ENCODE data around the gene PGAP1. TPM values are rescaled to one million over a fixed set of nuclear protein-coding genes. Genes with fewer than 3 reads are reported as not detected.

The PGAP1 gene
- total RNA-seq, 2 donors from 2014 or later = 39.2 to 43.6 TPM

DNA sequence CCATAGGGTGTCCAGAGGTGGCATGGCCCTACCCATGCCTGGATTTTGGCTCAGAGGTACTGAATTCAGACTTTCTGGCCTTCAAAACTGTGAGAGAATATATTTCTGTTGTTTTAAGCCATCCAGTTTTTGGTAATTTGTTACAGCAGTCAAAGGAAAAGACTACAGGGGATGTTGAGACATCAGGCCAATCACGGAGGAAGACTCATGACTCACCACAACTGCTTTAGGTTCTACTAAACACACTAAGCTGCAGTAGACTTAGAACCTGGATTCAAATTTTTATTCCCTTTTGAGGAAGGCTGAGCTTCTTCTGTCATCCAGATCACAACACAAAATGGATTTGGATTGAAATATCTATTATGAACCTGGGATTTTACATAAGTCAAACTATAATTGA is 105.3 kb downstream of the PGAP1 start:
- H3K4me1 ChIP-seq (ENCODE audit: control insufficient read depth, insufficient read depth, low read length) = no peaks in the 10 kb centered on the region
- Mint-ChIP-seq H3K36me3 (ENCODE audit: low read depth) (peaks cover 3% of the 10 kb centered on the region), H3K27ac (no peak overlapping the region), H3K9me3 (peaks cover 40% of the 10 kb centered on the region), H3K4me3 (no peak overlapping the region), H3K27me3 (ENCODE audit: insufficient read depth) (no peaks in the 10 kb centered on the region), H3K4me1 (no peaks in the 10 kb centered on the region)
- no peak overlapping the region for H3K4me3 ChIP-seq (ENCODE audit: low read length)
- DNase-seq = no peak
- TF ChIP-seq, protein P1, sequence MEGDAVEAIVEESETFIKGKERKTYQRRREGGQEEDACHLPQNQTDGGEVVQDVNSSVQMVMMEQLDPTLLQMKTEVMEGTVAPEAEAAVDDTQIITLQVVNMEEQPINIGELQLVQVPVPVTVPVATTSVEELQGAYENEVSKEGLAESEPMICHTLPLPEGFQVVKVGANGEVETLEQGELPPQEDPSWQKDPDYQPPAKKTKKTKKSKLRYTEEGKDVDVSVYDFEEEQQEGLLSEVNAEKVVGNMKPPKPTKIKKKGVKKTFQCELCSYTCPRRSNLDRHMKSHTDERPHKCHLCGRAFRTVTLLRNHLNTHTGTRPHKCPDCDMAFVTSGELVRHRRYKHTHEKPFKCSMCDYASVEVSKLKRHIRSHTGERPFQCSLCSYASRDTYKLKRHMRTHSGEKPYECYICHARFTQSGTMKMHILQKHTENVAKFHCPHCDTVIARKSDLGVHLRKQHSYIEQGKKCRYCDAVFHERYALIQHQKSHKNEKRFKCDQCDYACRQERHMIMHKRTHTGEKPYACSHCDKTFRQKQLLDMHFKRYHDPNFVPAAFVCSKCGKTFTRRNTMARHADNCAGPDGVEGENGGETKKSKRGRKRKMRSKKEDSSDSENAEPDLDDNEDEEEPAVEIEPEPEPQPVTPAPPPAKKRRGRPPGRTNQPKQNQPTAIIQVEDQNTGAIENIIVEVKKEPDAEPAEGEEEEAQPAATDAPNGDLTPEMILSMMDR (conservative IDR thresholded peaks at IDR 0.05) = no peak
- H3K36me3 ChIP-seq (ENCODE audit: control insufficient read depth, insufficient read depth, low read length) = no peaks in the 10 kb centered on the region
- 80 to 85% methylated on average over 1 of the region's 1 CpG for WGBS, 2 experiments (ENCODE audit: insufficient coverage in 1 of 2, insufficient read length in 1 of 2)
- H3K9ac ChIP-seq (ENCODE audit: extremely low read depth, low read length, poor library complexity, severe bottlenecking) = no peak overlapping the region
- H3K9me3 ChIP-seq (ENCODE audit: control insufficient read depth, low read length) = peaks cover 10% of the 10 kb centered on the region
- no peak overlapping the region for H3K27ac ChIP-seq (ENCODE audit: low read depth, low read length)
- no peaks in the 10 kb centered on the region for H3K27me3 ChIP-seq (ENCODE audit: control insufficient read depth, insufficient read depth, low read length, poor library complexity, severe bottlenecking)

DNA sequence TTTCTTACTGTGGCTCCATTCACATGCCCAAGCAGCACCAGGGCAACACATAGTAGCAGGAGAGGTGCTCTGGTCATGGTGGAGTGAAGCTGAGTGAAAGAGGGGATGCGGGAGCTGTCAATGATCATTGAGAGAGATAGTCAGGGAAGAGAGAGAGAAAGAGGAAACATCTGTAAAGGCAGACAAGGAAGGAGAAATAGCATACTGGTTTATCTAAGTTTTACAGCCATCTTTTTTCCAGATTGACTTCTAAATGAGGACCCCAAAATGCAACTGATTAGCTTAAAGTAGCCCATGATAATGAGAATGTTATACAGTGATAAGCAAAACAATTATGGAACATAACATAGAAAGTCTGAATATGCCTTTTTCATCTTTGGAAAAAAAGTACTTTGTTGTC is 117.2 kb downstream of the PGAP1 start, which contains the start of gene C2orf66:
Gene C2orf66, minus strand, starts transcription at position 96 of the 400 bp plus-strand sequence. Its CDS starts 19 bp downstream, at position 77.
- Mint-ChIP-seq H3K27ac (no peak within 1 kb of the TSS), H3K4me3 (no peak within 1 kb of the TSS), H3K36me3 (ENCODE audit: low read depth) (no peaks in the 10 kb centered on the region), H3K9me3 (peaks cover 7% of the 10 kb centered on the region), H3K27me3 (ENCODE audit: insufficient read depth) (peaks cover 18% of the 10 kb centered on the region), H3K4me1 (no peaks in the 10 kb centered on the region)
- 100% methylated on average over 1 of the region's 1 CpG for WGBS, 2 experiments (ENCODE audit: insufficient coverage in 1 of 2, insufficient read length in 1 of 2)
- no peak within 1 kb of the TSS for H3K4me3 ChIP-seq (ENCODE audit: low read length)
- DNase-seq = no peak
- H3K4me1 ChIP-seq (ENCODE audit: control insufficient read depth, insufficient read depth, low read length) = no peaks in the 10 kb centered on the region
- H3K36me3 ChIP-seq (ENCODE audit: control insufficient read depth, insufficient read depth, low read length) = no peaks in the 10 kb centered on the region
- H3K9me3 ChIP-seq (ENCODE audit: control insufficient read depth, low read length) = no peaks in the 10 kb centered on the region
- TF ChIP-seq, protein P1 (conservative IDR thresholded peaks at IDR 0.05) = no peak
- no peak within 1 kb of the TSS for H3K27ac ChIP-seq (ENCODE audit: low read depth, low read length)
- H3K27me3 ChIP-seq (ENCODE audit: control insufficient read depth, insufficient read depth, low read length, poor library complexity, severe bottlenecking) = peaks cover 15% of the 10 kb centered on the region
- no peak within 1 kb of the TSS for H3K9ac ChIP-seq (ENCODE audit: extremely low read depth, low read length, poor library complexity, severe bottlenecking)

GRCh38 chr2:196808083-196808665 is 118.3 kb downstream of the PGAP1 start:
- Histone ChIP-seq H3K27ac (ENCODE audit: low read depth, low read length) (no peak overlapping the region), H3K4me1 (ENCODE audit: control insufficient read depth, insufficient read depth, low read length) (no peaks in the 10 kb centered on the region), H3K9ac (ENCODE audit: extremely low read depth, low read length, poor library complexity, severe bottlenecking) (no peak overlapping the region), H3K9me3 (ENCODE audit: control insufficient read depth, low read length) (no peaks in the 10 kb centered on the region), H3K36me3 (ENCODE audit: control insufficient read depth, insufficient read depth, low read length) (no peaks in the 10 kb centered on the region), H3K4me3 (ENCODE audit: low read length) (no peak overlapping the region), H3K27me3 (ENCODE audit: control insufficient read depth, insufficient read depth, low read length, poor library complexity, severe bottlenecking) (peaks cover 21% of the 10 kb centered on the region)
- TF ChIP-seq, protein P1 (conservative IDR thresholded peaks at IDR 0.05) = peak; percentile 54
- Mint-ChIP-seq H3K27ac (no peak overlapping the region), H3K9me3 (no peaks in the 10 kb centered on the region), H3K4me1 (no peaks in the 10 kb centered on the region), H3K27me3 (ENCODE audit: insufficient read depth) (peaks cover 24% of the 10 kb centered on the region), H3K4me3 (no peak overlapping the region), H3K36me3 (ENCODE audit: low read depth) (no peaks in the 10 kb centered on the region)
- 57 to 64% methylated on average over 2 of the region's 2 CpGs for WGBS, 2 experiments (ENCODE audit: insufficient coverage in 1 of 2, insufficient read length in 1 of 2)
- peak; percentile 51 for DNase-seq
